ENCODE results near the gene TRIM2.

The TRIM2 gene

DNA sequence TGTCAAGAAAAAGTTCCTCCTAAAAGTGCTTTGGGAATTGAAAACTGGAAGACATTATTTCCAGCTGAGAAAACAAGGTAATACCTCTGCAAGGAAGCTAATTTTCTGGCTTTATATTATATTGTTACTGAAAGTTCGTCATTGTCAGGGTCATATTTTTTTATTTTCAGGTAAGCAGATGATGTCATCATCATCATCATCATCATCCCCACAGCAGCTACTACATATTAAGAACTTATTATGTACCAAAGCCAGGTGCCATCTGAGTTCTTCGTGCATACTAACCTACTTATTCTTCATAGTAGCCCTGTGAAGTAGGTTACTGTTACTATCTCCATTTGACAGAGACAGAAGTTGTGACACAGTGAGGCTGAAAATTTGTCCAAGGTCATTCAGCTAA lies 87.3 kb downstream of the TRIM2 start:
- no peak for DNase-seq

DNA sequence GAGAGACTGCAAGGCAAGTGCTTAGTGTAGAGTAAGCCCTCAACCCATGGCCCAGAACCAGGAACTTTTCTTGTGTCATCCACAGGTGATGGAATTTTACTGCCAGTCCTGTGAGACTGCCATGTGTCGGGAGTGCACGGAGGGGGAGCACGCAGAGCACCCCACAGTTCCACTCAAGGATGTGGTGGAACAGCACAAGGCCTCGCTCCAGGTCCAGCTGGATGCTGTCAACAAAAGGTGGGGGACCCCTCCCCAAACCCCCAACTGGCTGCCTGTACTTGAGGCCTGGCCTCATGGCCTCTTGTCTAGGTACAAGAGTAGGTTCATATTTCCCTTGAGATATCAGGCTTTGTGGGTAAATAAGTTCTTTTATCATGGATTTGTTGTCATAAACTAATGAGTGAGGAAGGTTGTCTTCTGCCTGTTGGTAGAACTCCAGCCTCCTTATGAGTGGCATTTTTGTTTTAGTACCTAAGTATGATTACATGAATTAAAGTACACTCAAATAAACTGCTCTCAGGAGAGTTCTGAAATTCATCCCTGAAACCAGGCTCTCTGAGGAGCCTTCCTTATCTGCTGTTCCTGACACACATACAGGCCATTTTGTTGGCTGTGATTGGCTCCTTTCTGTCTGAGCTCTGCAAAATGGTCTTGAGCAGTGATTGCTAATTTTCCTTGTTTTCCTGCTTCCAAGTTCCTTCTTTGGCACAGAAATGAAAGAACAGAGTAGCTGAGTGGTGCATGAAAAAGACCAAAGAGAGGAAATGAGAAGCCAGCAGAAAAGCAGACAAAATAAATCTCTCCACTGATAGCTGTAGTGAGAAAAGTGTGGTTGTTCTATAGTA lies 88.9 kb downstream of the TRIM2 start:
- DNase-seq = no peak

DNA sequence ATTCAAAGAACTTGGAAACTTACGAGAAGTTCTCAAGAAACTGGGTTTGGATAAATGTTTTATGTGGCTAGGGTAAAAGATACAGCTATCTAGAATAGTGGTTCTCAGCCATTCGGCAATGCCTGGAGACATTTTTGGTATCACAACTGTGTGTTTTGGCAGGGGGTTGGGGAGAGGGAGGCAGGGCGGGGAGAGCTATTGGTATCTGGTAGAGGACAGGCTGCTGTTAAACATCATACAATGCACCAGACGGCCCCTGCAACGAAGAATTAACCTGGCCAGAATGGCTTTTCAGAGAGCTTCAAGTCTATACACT lies 89.5 kb downstream of the TRIM2 start:
- DNase-seq = no peak

DNA sequence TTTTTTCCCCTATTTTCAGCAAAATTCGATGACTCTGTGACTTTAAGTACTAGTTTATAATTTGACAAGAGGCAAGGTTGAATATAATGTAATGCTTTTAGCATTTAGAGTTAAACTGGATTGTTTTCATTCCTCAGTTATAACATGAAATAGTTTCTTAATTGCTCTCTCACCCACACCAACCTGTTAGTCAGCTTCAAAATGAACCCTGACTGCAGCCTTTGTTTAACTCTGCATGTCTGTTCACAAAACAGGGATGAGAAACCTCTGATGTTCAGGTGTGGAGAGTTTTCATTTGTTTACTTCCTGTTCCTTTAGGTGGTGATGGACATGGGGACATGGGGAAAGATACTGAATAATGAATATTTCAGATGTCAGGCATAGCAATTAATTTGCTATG lies 90.4 kb downstream of the TRIM2 start:
- no peak for DNase-seq

DNA sequence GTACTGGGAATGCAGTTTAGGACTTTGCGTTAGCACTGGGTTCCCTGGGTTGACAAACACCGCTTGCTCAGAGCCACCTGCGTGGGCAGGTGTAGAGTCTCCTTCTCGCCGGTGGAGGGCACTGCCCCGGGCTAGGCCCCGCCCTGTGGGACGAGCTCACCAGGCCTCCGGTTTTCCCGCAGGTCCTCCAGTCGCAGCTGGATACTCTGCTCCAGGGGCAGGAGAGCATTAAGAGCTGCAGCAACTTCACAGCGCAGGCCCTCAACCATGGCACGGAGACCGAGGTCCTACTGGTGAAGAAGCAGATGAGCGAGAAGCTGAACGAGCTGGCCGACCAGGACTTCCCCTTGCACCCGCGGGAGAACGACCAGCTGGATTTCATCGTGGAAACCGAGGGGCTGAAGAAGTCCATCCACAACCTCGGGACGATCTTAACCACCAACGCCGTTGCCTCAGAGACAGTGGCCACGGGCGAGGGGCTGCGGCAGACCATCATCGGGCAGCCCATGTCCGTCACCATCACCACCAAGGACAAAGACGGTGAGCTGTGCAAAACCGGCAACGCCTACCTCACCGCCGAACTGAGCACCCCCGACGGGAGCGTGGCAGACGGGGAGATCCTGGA lies 91.0 kb downstream of the TRIM2 start:
- DNase-seq = no peak

DNA sequence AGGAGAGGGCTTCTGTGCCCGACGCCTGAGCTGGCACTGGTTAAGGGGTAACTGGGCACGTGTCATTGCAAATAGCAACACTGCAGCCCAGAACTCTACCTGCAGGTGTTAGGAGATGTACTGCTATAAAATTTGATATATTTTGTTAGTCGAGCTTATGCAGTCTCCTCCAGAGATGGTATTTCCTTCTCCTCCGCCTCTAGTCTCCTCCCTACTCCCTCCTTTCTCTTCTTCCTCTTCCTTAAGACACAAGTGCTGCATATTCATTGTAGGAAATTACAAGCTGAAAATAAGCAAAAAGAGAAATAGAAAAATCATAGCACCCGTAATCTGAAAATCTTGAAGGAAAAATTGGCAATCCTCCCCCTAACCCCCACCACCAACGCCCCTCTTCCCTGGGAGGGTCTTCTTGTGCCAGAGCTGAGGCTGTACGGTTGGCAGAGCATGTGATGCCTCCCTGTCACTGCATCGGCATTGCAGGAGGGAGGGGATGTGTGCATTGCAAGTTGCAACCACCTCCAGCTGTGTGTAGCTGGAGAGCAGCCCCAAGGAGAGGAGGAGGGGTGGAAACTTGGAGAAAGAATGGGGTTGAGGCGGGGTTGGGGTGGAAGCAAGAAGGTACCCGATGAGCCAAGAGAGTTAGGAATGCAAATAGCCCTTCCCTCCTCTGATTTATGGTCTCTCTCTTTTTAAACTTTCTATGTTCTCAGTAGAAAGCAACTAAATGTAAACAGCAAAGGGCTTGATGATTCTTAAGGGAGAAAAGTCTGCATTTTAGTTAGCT lies 92.0 kb downstream of the TRIM2 start:
- DNase-seq = peak; percentile 60

DNA sequence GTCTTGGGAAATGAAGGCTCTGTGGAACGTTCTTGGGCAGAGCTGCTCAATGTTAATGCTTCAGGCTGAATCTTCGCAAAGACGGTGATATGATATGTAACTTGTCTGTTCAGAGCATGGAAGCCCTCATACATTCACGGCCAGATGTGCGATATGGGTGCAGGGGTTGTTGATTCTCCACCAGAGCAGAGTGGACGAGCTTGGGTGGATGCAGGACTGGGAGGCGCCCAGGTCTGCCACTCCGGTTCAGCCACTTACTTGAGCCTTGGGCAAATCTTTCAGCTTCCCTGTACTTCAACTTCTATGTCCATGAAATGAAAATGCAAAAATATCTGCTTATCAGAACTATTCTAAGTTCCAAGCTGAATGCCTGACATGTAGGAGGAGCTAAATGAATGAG lies 92.9 kb downstream of the TRIM2 start:
- no peak for DNase-seq

DNA sequence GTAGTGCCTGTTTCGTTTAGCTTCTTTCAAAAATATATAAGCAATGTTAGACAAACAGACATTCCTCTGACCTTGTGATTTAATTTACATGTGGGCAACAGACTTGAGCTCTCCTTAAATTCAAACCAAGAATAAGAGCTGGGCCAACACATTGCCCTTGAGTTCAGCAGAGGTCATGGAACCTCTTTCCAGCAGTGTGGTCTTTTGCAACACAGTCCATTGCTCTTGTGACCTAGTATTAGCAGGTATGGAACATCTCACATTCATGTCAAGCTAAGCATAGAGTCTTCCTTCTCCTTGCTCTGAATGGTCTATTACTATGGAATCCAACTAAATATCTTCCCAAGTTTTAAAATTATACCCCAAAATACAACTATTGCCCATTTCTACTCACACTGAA lies 106.5 kb downstream of the TRIM2 start:
- no peak for DNase-seq

DNA sequence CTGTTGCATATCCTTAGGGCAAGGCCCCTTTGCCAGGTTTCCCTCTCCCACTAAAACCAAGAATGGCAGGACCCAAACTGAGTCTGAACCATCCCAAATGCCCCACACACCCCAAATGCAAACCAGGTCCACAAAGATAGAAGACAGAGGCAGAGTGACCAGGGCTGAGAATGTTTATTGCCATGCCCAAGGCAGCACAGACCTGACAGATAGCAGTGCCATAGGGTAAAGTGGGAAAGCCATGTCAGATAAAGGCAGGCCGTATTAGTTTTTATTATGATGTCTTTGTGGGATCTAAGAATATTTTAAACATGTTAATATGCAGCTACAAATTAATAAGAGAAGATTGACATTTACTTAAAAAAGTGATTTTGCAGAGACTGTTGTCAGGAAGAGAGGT lies 110.7 kb downstream of the TRIM2 start:
- no peak for DNase-seq

DNA sequence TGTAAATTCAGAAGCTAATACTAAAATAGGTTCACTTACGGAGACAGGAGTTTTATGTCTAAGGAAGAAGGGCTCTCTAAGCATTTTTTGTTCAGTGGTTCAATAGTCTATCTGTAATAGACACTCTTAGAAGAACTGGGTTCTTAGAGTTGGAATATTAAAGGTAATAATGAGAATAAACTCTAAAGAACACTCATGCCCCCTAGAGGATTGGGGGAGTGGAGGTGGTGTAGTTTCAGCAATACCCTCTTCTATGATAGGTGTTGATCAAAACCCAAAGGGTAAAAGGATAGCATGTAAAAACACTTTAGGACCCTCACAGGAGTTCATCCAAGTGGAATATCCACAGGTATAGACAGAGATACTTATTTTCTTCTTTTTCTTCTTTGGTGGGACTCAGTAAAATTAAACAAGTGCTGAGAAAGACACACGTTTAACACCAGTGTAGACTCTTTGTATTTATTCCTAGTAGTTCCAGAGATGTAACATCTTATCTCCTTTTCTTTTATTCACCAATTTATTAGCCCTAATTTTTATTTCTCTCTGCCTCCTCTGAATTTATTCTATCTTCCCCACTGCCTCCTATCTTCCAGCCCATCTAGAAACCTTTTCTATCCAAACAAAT lies 114.6 kb downstream of the TRIM2 start:
- peak; percentile 79 for DNase-seq

DNA sequence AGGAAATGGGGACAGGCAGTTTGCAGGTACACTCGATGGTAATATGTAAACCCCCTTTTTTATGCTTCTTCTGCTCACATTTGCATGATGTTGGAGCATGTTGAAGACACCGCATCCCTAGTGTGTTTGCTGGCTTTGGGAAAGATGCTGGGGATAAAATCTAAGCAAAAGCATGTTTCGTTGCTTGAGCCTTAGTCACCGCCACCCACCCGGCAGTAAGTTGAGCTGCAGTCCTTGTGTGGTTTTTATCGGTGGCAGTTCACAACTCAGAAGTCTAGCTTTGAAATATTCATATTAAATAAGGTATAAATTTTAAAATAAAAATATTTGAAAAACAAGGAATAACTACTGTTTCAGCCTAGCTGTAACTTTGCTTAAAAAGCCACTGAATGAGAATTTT lies 118.5 kb downstream of the TRIM2 start:
- no peak for DNase-seq

DNA sequence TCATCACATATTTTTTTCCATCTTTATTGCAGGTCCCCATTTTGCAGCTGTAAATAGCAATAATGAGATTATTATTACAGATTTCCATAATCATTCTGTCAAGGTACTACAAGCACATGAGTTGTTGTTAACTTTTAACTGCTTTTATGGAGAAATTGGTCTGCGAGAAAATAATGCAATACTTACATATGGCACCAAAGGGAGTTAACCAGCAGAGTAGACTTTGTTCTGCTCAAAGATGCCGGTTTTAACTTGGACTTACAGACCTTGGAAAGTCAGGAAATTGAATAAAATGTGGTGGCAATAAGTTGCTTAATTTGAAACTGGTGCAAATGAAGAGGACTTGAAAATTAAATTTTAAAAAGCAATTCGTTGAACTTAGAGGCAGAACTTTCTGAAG lies 119.8 kb downstream of the TRIM2 start:
- no peak for DNase-seq

DNA sequence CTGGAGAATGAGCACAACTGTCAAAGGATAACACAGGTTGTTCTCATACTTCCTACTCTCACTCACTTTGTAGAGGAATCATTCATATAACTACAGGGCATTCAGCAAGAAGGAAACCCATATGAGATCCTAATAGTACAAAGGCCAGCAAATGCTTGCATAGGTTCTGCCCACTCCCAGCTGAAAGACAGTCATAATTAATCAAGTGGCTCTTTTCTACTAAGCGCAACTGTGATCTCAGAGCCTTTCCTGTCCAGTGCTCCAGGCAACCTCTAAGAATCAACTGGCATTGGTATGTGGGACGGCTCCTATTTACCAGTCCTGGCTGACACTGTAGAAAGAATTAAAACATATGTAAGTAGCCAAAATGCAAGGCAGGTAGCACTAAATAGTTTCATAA lies 121.3 kb downstream of the TRIM2 start:
- DNase-seq = no peak

DNA sequence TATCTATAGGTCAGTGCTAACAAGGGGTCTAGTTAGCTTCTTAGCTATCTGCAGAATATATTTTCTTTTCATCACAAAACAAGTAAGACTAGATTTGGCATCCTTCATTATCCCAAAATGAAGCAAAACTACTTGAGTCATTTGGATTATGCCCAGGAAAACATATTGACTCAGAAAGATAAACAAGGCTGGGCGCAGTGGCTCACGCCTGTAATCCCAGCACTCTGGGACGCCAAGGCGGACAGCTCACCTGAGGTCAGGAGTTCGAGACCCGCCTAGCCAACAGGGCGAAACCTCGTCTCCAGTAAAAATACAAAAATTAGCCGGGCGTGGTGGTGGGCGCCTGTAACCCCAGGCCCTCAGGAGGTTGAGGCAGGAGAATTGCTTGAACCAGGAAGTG lies 122.3 kb downstream of the TRIM2 start:
- no peak for DNase-seq

DNA sequence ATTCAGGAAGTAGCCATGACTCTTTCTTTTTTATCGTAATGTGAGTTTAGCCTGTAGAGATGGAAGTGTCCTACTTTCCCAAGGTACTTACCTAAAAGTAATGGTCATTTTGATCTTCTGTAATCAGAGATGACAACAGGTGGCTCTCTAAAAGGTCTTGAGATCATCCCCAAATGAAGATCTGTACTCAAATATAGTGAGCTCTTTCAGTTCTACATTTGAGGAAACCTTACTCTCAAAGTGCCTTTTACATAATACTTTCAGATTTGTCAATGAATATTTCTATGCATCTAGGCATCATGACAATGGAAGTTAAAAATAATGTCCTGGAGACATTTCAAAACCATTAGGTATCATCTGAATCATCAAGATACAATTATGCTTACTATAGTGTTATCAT lies 123.0 kb downstream of the TRIM2 start:
- no peak for DNase-seq

DNA sequence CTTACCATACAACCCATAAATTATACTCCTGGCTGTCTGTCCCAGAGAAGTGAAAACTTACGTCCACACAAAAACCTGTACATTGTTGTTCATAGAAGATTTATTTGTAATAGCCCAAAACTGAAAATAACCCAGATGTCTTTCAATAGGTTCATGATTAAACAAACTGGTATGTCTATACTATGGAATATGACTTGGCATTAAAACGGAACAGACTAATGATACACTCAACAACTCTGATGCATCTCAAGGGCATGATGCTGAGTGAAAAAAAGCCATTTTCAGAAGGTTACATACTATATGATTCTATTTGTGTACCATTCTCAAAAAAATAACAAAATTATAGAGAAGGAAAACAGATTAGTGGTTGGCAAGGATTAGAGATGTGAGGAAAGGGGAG lies 128.7 kb downstream of the TRIM2 start:
- no peak for DNase-seq

DNA sequence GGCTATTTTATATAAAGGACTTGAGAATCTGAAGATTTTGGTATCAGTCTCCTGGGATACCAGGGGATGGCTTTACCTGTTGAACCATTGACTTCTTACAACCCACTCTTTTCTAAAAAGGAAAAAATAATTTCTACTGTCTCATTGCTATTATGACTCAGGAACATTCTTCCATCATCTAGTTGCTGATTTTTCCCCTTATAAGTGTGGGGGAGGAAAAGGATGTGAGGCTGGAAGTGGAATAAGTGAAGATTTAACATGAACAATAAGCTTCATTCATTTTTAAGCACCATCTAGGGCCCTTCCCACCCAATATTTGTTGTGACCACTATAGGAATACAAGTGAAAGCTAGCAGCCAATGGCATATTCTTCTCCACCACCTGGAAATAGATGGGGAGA lies 129.6 kb downstream of the TRIM2 start:
- DNase-seq = no peak

DNA sequence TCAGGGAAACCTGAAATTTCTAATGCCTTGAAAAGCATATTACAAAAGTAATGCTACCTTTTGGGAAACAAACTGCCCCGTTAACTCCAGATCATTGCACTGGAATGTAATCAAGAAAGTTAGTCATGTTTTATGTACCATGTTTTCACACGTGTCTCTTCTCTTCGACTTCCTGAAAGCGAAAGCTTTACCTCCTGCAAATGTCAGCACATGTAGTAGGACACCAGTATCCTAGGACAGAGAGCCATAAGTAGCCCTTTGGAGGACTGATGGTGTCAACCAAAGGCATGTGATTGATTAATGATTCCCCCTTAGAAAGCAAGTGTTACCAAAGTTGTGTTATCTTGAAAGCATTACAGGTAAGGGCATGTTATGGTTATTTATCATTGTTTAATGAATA lies 131.4 kb downstream of the TRIM2 start:
- DNase-seq = no peak

DNA sequence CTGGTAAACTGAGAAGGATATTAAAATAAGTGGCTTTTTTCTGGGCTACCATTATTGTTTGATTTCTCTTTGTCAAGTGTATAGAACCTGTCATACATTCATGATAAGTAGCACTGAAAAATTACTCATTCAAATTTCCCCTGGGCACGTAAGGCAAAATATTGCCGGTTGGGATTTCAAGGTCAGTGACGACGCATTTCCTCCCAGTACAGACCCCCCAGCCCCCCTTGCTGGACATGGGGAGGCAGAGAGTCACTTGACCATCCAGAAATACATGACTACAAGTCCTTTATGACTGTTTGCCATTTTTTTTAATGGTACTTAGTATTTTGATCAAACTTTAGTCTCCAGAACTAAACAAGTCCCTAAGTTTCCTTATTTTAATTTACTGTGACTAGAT lies 133.4 kb downstream of the TRIM2 start:
- DNase-seq = no peak

DNA sequence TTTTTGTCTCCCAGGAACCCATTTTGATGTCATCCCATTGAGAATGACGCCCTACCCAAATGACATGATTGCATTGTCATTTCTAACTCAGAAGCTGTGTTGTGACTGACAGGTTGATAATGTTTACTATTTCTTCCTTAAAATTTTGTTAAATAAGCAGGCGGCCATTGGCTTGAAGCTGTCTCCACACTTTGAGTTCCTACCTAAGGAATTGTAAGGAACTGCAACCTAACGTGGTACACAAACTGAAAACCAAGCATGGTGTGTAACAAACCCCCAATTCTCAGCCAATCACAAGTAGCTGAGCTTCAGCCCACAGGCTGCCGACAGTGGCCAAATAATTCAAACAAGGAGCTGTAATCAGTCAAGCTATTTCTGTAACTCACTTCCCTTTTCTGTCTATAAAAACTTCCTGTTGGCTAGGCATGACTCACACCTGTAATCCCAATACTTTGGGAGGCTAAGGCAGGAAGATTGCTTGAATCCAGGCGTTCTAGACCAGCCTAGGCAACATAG lies 137.4 kb downstream of the TRIM2 start:
- no peak for DNase-seq

DNA sequence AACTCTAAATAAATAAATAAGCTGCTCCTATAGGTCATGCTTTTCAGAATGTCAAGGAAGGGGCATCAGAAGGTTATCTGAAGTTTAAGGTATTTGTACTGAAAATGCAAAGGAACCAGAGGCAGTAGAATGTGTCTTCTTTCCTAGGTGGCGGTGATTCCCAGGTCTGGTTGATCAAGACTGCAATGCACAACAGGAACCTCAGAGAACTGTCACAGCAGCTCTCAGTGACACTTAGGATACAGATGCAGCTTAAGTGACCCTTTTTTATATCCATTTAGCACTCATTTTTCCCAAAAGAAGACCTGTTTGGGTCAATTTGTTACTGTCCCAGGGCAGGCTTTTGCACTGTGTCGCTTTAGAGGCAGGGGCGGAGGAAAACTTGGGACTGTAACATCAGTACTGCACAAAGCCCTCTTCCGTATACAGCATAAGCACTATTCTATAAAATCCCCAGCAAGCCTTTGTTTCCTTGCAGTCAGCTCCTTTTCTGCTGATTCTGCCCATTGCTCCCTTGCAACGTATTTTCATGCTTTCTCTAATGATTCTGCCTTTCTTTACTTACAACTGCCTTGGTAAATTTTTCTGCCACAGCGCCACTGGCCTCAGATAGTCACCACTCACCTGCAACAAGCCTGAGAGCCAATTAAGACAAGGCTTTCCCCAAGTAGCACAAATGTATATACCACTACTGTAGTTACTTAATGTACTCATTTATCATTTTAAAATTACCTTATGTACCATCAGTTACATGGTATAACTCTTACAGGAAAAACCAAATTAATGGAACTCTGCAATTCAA lies 138.7 kb downstream of the TRIM2 start:
- no peak for DNase-seq

Data from eye (tissue), 1 donor.